Spleen (tissue), 7 donors: ENCODE data around the gene ZNF367.
A peak's percentile ranks its signal among the peaks of the same experiment; 100 is the strongest.

Source experiments
- CTCF ChIP-seq, 11 experiments: fragments of 200-600 bp in 7 of 11; fragments of 450-650 bp in 4 of 11; sonication (generic) in 4 of 11; IDR thresholded peaks in 8 of 11; conservative IDR thresholded peaks in 3 of 11; 1 replicate in 7 of 11; 2 replicates in 4 of 11; pipeline versions ENCODE4 v1.4.0 to v1.8.0; 2016 to 2021; ENCODE audit warnings: antibody characterized with exemption in 11 of 11, inconsistent platforms in 4 of 11, mild to moderate bottlenecking in 1 of 11
- POLR2A ChIP-seq, 3 donors: fragments of 450-650 bp; IDR thresholded peaks; one replicate each; pipeline ENCODE4 v1.5.1; 2017; ENCODE audit warnings: antibody characterized with exemption in 3 of 3, mild to moderate bottlenecking in 1 of 3
- POLR2AphosphoS5 ChIP-seq, 3 donors: sonication (generic); formaldehyde crosslinking; IDR thresholded peaks; one replicate each; pipeline ENCODE4 v1.5.1; 2017; ENCODE audit warnings: antibody characterized with exemption in 3 of 3
- donor health status: DM: no; HTN: no; CAD: no; lungs with moderate emphysema.
- donor health status: DM: no; HTN: no; CAD: no.
- donor health status: DM: no; HTN: no; CAD: no.

GRCh38 chr9:96441798-96442445, 23.8 kb upstream of the ZNF367 start:
- TF ChIP-seq CTCF (IDR thresholded peaks at IDR 0.05 in 8 of 11, conservative IDR thresholded peaks at IDR 0.05 in 3 of 11) (peak in 5 of 11 experiments; percentile 23 to 50 (median 33)), POLR2A (IDR thresholded peaks at IDR 0.05) (no peak), POLR2AphosphoS5 (IDR thresholded peaks at IDR 0.05) (no peak)
